GM21529 (cell line): Measurements from ENCODE around the gene TAS1R2.
"Not testable (repeated sequence)": the region's sequence is repeated elsewhere in the genome, so short reads cannot be mapped to it uniquely, and the experiment has no call there.

Experiments
- ATAC-seq: cut with Tn5 transposase; IDR thresholded peaks from one replicate; pipeline ENCODE4 v1.9.1; 2021; ENCODE audit not compliant: unreplicated experiment

The TAS1R2 gene

DNA sequence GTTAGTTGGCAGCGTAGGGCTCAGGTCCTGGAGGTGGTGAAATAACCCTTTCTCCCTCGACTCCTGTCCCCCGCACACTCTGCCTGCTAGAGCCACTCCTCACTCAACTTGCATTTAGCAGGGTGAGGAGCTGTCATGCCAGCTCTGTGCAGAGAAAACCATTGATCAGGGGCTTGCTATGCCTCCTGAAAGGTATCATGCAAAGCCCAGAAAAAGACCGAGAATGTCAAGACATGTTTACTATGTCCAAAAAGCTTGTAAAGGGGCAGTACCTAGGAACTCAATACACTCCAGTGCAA is 24.9 kb upstream of the TAS1R2 start:
- no peak for ATAC-seq

- ATAC-seq, result no peak
Observed at GRCh38 chr1:18883636-18884418, 24.4 kb upstream of the TAS1R2 start.

DNA sequence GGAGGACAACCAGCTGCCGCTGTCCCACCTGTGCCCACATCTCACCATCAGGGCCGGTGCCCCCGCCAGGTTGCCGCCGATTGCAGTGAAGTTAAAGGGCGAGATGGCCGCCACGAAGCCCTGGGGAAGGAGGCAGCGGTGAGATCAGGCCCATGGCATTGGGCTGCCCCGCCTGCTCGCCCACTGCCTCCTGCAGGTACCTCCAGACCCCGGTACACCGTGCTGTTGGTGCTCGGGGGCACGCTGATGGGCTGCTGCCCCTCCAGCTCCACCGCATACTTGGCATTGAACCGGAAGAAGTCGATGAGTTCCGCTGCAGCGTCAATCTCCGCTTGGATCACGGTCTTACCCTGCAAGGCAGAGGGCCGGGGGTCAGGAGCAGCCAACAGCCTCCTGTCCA is 23.6 kb upstream of the TAS1R2 start:
- ATAC-seq, result no peak

- ATAC-seq, result no peak
Observed at GRCh38 chr1:18882486-18882885, 23.0 kb upstream of the TAS1R2 start.

GRCh38 chr1:18881642-18882431 is 22.4 kb upstream of the TAS1R2 start:
- ATAC-seq, result no peak

GRCh38 chr1:18881164-18881563 is 21.7 kb upstream of the TAS1R2 start:
- ATAC-seq, result no peak

DNA sequence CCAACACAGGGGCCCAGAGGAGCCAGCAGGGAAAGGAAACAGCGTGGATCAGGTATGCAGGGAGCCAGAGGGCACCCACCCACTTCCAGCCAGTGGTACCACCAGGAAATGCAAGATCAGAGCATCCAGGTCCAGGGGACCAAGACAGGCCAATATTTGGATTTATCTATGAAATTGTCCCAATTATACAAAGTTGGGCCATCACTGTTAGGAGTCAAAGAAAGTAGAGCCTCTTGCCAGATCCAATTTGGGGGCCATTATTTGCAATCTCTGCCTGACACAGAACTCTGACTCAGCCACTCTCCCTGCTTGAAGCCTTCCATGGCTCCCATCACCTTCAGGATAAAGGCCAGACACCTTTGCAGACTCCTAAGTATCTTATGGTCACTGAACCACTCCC is 21.1 kb upstream of the TAS1R2 start:
- ATAC-seq, result no peak

DNA sequence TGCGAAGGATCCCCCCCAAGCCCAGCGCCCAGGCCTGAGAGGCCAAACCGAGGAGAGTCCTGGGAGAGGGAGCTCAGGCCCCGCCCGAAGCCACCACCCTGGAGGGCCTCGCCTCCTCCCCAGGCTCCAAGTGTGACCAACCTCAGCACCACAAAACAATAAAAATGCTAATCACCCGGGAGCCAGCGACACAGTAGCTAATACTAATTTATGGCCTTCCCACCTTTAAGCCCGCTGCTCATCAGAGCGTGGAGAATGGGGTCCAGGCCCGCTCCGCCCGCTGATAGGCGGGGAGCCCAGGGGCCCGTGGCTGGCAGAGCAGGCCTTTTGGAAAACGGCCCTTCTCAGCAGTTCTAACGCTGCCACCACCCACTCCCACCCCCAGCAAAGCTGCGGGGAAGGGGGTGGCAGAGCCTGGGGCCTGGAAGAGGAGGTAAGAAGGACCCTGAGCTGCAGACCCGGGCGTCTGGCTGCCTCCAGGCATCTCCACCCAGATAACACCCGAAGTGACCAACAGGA is 20.4 kb upstream of the TAS1R2 start:
- ATAC-seq, result no peak

DNA sequence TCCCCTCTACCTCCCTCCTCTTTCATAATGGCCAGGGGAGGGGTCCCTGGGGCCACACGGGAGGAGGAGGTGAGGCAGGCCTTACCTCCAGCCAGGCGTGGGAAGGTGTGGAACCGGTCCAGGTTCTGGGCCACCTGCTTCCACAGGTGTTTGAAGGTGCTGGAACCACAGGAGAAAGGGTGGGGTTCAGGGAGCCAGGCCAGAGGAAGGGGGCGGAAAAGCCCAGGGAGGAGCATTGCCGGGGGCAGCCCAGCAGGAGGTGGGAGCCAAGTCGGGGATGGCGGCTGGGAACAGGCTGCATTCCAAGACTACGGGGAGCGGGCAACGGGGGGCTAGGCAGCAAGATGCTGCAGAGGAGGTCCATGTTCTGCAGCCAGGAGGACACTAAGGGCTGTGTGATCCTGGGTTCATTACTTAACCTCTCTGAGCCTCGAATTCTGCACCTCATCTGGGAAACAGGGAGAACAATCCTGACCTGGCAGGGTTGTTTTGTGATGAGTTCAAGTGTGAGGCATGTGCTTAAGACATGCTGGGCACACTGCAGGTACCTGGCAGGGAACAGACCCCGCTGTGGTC is 19.8 kb upstream of the TAS1R2 start:
- no peak for ATAC-seq

- no peak for ATAC-seq
Observed at GRCh38 chr1:18878538-18879214, 19.2 kb upstream of the TAS1R2 start.

GRCh38 chr1:18877282-18877681 is 17.8 kb upstream of the TAS1R2 start:
- no peak for ATAC-seq

DNA sequence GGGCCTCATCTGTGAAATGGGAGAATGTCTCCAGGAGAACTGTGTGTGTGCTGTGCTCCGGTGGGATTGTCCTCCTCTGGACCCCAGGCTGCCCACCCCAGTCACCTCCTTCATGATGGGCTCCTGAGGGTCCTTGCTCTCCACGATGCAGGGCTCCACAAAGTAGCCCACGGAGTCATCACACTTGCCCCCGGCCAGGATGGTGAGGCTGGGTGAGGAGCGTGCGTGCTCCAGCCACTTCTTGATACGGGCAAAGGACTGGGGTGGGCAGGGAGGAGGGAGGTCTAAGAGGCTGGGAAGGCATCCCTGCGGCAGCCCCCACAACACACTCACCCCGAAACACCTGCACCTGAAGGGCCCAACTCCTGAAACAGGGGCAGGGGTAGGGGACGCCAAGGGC is 16.8 kb upstream of the TAS1R2 start:
- ATAC-seq, result no peak

GRCh38 chr1:18875796-18876128 is 16.3 kb upstream of the TAS1R2 start:
- ATAC-seq, result no peak

GRCh38 chr1:18875107-18875795 is 15.8 kb upstream of the TAS1R2 start:
- no peak for ATAC-seq

GRCh38 chr1:18874600-18874999 is 15.1 kb upstream of the TAS1R2 start:
- no peak for ATAC-seq

DNA sequence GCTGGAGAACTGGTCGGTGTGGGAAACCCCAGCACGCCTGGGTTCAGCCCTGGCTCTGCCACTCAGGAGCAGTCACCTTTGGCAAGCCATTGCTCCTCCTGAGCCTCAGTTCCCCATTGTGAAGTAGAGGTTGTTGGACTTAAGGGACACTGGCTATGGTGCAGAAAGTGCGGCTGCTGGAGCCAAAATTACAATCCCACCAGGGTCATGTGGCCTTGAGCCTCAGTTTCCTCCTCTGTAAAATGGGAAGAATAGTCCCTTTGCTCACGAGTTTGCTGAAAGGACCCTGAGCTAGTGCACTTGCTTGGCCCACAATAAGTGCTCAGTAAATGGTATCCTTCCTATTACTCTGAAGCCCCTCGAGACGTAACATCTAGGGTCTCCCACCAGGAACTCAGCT is 14.6 kb upstream of the TAS1R2 start:
- ATAC-seq, result no peak

GRCh38 chr1:18872071-18872611 is 12.7 kb upstream of the TAS1R2 start:
- ATAC-seq, result no peak

- no peak for ATAC-seq
Observed at GRCh38 chr1:18871401-18872070, 12.1 kb upstream of the TAS1R2 start.

DNA sequence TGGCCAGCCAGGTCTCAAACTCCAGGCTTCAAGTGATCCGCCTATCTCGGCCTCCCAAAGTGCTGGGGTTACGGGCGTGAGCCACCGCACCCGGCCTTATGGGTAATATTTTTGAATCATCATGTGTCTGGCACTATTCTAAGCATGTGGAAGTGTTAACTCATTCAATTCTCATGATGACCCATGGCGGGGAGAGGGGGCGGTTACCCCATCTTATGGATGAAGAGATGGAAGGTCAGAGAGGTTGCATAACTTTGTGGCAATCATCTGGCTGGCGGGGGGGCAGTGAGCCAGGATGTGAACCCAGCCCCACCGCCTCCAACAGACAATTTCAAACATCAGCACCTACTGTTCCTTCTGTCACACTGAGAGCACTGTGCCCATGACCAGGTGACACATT is 11.5 kb upstream of the TAS1R2 start:
- no peak for ATAC-seq

DNA sequence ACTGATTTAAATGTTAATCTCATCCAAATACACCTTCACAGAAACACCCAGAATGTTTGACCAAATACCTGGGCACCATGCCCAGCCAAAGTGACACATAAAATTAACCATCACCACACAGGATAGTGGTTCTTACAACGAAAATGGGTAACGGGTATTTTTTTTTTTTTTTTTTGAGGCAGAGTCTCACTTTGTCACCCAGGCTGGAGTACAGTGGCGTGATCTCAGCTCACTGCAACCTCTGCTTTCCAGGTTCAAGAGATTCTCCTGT is 11.1 kb upstream of the TAS1R2 start:
- ATAC-seq, result not testable (repeated sequence)
